Caki2 (cell line): ENCODE results near the gene CDC14B. TPM values are rescaled to one million over a fixed set of nuclear protein-coding genes. Genes with fewer than 3 reads are reported as not detected.
"Not testable (repeated sequence)": the region's sequence is repeated elsewhere in the genome, so short reads cannot be mapped to it uniquely, and the experiment has no call there.

Experiments
- DNase-seq: peaks from one replicate; pipeline ENCODE4 v3.0.0-alpha.2; 2015; ENCODE audit warnings: low read depth
- in situ Hi-C: cut with HindIII; loops from 2 replicates; pipeline ENCODE4 v1.10.0; 2016; ENCODE audit warnings: low sequenced_read_pairs, low pct_unique_long_range_greater_than_20kb, mixed read lengths
- total RNA-seq: library from RNA; depleted of rRNA; stranded (reverse); fragments of >200 nt; shearing (Covaris generic); gene quantifications from 2 replicates; pipeline ENCODE4 v1.2.3, GENCODE V29; 2014; ENCODE audit warnings: low replicate concordance

CDC14B gene
- total RNA-seq, 1 experiment from 2014 or later: 19.9 TPM

DNA sequence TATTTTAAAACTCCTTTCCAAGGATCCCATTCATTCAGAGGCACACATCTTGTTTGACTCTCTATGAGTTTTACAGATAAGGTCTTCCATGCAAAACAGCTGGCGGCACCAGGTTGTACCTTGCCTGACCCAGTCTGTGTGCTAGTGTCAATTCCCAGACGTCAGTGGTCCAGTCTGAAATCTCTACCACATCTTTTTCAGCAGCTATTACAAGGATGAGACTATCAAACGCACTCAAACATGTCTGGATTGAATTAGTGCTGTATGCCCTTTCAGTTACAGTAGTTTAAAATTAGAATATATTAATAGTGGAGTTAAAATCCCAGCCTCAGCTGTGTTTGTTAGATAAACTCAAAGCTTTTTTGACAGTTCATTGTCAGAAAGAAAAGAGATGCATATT lies 11.7 kb downstream of the CDC14B start:
- no peak for DNase-seq
- in situ Hi-C loops: no loop called here

DNA sequence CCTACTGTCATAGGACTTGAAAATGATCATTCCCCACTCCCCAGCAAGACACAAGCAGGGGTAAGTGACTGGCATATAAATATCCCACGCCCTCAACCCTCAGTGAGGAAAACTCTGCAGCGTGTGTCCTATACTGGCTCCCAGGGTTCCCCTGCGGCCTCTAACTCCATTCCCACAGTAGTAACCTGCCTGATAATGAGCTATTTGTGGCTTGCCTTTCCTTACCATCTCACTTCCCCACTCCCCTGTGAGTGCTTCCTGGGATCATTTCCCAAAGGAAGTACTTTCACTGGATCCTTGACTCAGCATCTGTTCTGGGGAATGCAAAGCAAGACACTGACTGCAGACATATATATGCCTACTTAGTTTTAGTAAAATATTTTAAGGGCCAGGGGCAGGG lies 14.3 kb downstream of the CDC14B start:
- in situ Hi-C loops: no loop called here
- no peak for DNase-seq

DNA sequence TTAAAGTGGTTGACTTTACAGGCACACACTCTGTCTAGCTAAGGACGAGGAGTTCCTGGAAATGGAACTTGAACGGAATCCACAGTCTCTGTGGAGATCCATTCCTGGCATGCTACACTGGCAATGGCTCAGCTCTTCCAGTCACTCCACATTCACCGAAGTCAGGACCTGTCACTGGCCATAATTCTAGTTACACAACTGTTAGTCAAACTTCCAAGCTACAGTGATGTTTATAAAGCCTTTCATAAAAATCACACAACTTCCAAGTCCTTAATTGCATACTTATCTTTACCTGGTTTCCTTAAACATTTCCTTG lies 15.7 kb downstream of the CDC14B start:
- in situ Hi-C loops: no loop called here
- no peak for DNase-seq

- in situ Hi-C loops: no loop called here
- DNase-seq: no peak
Observed at GRCh38 chr9:96603305-96604003, 16.2 kb downstream of the CDC14B start.

- in situ Hi-C loops: no loop called here
- DNase-seq: no peak
Observed at GRCh38 chr9:96599298-96599697, 20.3 kb downstream of the CDC14B start.

DNA sequence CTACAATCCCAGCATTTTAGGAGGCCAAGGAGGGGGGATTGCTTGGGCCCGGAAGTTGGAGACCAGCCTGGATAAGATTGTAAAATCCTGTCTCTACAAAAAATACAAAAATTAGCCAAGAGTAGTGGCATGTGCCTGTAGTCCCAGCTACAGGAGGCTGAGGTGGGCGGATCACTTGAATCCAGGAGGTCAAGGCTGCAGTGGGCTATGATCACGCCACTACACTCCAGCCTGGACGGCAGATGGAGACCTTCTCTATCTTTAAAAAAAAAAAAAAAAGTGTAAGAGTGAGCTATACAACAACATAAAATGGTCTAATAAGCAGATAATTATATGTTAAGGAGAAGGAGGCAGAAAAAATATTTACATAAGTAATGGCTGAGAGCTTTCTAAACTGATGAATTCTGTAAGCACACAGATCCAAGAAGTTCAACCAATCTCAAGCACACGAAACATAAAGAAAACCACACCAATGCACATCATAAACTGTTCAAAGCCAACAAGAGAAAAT lies 23.0 kb downstream of the CDC14B start:
- DNase-seq: no peak
- in situ Hi-C loops: no loop called here

GRCh38 chr9:96587338-96588315 lies 32.0 kb downstream of the CDC14B start:
- in situ Hi-C loops: no loop called here
- DNase-seq: no peak

DNA sequence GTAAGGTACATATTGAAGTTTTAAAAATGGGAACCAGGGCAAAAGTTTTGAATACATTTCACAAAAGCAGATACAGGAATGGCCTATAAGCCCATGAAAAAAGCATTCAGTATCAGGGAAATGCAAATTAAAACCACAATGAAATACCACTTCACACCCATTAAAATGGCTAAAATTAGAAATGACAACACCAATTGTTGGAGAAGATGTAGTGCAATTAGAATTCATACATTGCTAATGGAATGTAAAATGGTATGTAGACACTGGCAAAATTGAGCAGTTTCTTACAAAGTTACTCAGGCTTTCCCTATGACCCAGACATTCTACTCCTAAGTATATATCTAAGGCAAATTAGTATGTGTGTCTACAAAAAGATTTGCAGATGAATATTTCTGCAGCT lies 34.2 kb downstream of the CDC14B start:
- DNase-seq: no peak
- in situ Hi-C loops: no loop called here

DNA sequence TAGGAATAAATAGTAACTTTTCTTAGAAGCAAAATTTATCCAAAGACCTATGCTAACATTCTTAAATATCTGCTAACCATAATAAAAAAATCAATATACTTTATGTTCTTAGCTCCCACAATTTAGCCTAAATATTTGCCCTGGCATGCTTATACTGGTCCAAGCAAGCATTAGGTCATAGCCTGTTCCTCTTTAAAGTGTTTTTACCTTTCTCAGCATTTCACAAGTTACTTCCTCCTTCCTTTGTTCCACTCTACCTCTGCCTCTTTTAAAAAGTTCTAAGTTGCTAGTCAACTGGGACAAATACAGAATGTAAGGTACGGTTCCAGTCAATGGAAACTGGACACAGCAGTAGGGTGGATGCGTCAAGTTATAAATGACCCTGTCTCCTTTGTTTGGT lies 37.4 kb downstream of the CDC14B start:
- in situ Hi-C loops, DNase-seq: not testable (repeated sequence)

DNA sequence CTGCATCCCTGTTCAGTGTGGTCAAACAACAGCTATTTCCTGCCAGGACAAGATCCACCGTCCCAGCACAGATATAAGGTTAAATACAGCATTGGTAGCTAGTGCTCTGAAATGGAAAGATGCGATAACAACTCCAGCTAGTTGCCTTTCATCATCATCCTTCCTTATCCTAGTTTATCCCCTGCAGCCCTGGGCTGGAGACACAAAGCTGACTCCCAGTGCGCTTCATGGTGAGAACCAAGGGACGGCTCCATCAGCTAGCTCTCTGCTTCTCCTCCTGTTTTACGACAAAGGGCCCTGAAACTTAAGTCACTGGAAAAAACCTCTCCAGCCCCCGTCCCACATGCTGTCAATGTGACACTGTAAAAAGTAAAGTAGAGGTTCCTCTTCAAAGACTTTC lies 37.9 kb downstream of the CDC14B start:
- in situ Hi-C loops: no loop called here

GRCh38 chr9:96581301-96581700 lies 38.3 kb downstream of the CDC14B start:
- DNase-seq: no peak
- in situ Hi-C loops: no loop called here

More for the DNA sequence above, 37.9 kb downstream of the CDC14B start:
- DNase-seq: no peak

DNA sequence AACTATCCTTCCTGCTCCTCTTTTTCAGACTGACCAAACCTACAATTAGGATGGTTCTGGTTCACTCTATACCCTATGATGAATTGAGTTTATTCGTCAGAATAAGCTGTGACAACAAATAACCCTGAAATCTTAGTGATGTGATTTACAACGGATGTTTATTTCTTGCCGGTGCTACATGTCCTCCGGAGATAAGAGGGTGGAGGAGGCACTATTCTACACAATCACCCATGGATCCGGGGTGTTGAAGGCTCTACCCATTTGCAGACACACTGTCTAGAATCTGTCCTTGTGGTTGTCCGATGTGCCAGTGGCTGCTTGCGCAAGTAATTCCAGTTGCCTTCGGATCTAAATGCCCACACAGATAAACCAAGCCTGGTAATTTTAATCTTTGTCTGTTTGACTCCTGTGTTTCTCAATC lies 44.7 kb downstream of the CDC14B start:
- DNase-seq: no peak
- in situ Hi-C loops: no loop called here

DNA sequence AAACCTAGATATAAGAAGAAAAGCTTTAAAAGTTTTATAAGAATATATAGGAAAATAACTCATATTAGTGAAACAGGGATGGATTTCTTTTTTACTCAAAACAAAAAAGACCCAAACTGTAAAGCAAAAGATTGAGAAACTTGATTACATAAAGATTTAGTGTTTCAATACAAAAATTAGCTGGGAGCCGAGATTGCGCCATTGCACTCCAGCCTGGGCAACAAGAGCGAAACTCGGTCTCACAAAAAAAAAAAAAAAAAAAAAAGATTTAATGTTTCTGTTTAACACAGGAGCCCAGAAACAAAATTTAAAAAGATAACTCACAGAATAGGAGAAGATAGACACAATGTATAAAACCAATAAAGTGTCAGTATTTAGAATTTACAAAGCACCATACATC lies 45.2 kb downstream of the CDC14B start:
- DNase-seq: no peak
- in situ Hi-C loops: no loop called here

- in situ Hi-C loops: no loop called here
- DNase-seq: no peak
Observed at GRCh38 chr9:96567203-96567700, 52.4 kb downstream of the CDC14B start.

- in situ Hi-C loops: no loop called here
- DNase-seq: peak; percentile 77
Observed at GRCh38 chr9:96566498-96567202, 53.0 kb downstream of the CDC14B start.

- DNase-seq: no peak
- in situ Hi-C loops: no loop called here
Observed at GRCh38 chr9:96565671-96566497, 53.8 kb downstream of the CDC14B start.

DNA sequence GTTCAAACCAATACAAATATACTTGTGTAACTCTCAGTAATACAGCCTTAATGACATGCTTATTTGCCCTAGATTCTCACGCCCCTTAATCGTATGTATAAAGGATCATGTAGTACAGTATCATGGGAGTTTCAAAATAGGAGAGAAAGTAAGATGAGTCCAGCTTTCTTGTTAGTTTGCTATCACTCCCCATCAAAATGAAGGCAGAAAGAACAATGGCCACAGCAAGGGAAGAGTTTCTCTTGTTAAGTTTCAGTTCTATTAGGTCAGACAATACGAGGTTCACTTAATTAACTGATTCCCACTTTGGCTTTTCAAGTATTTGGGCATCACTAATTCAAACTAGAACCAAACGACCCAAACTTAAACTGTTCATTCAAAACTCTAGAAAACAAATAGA lies 55.4 kb downstream of the CDC14B start:
- in situ Hi-C loops: no loop called here
- no peak for DNase-seq
